K562 (cell line): ENCODE results near the gene CRY2. TPM values are rescaled to one million over a fixed set of nuclear protein-coding genes. Genes with fewer than 3 reads are reported as not detected.

ENCODE experiments used
- ATAC-seq: fragments of 200-7000 bp; cut with Tn5 transposase; 3 replicates; pipeline ENCODE4 v1.9.1; 2020; ENCODE audit warnings: moderate library complexity
- BruUV-seq: library from RNA; stranded (reverse); fragments of 400-500 nt; replicated peaks from 2 replicates; lab custom pipeline; 2021; lab: Mats Ljungman, UMichigan
- CTCF ChIA-PET: fragments of 300-600 bp; formaldehyde crosslinking; extraction: SDS; loops from one replicate; lab custom pipeline; 2021; ENCODE audit warnings: low intra/inter-chr PET ratio; lab: Yijun Ruan, JAX
- POLR2A ChIA-PET: fragments of 300-600, 350-650 bp; sonication (Branson Sonifier 250); formaldehyde crosslinking; extraction: SDS; loops from one replicate; lab custom pipeline; 2021; ENCODE audit warnings: antibody characterized with exemption, inconsistent platforms; lab: Yijun Ruan, JAX
- DNase-seq, 4 experiments: peaks; one replicate each; pipeline versions ENCODE4 v3.0.0 to v3.0.0-alpha.2; 2011 to 2018; ENCODE audit warnings: low spot score in 3 of 4, mixed read lengths in 3 of 4; ENCODE audit errors: extremely low read depth in 1 of 4
- FAIRE-seq: peaks from 2 replicates; lab custom pipeline; 2011; peaks lifted over from hg19 to GRCh38; lab: Jason Lieb, UNC
- H2AFZ ChIP-seq: 2 replicates; pipeline ENCODE4 v1.6.0; 2011; ENCODE audit warnings: low read depth, low read length, control low read depth, inconsistent platforms
- H3K27ac ChIP-seq: fragments of 200-600 bp; 3 replicates; pipeline ENCODE4 v1.8.0; 2011; ENCODE audit warnings: low read depth, mild to moderate bottlenecking, control low read depth, inconsistent platforms, low read length, moderate library complexity, mixed read lengths; ENCODE audit errors: extremely low read depth
- H3K27me3 ChIP-seq, 2 experiments: fragments of 300-600 bp in 1 of 2; 2 replicates in 1 of 2; 3 replicates in 1 of 2; pipeline versions ENCODE4 v1.6.0 to v1.8.0; 2011; ENCODE audit warnings: inconsistent platforms in 2 of 2, low read length in 2 of 2, mild to moderate bottlenecking in 1 of 2, mixed read lengths in 1 of 2, moderate library complexity in 1 of 2; ENCODE audit not compliant: control insufficient read depth in 2 of 2, insufficient read depth in 2 of 2
- H3K36me3 ChIP-seq: fragments of 300-600 bp; 3 replicates; pipeline ENCODE4 v1.8.0; 2011; ENCODE audit warnings: mild to moderate bottlenecking, low read length, inconsistent platforms; ENCODE audit not compliant: control insufficient read depth, insufficient read depth
- H3K4me1 ChIP-seq, 2 experiments: fragments of 200-600 bp in 1 of 2; replicated peaks in 1 of 2; 2 replicates in 1 of 2; 3 replicates in 1 of 2; pipeline versions ENCODE4 v1.5.1 to v1.8.0; 2011; ENCODE audit warnings: inconsistent platforms in 2 of 2, low read length in 2 of 2, mild to moderate bottlenecking in 1 of 2, mixed read lengths in 1 of 2, moderate library complexity in 1 of 2; ENCODE audit not compliant: control insufficient read depth in 2 of 2, insufficient read depth in 2 of 2
- H3K4me2 ChIP-seq: 2 replicates; pipeline ENCODE4 v1.6.1; 2011; ENCODE audit warnings: low read length, control low read depth, inconsistent platforms, mixed read lengths; ENCODE audit not compliant: insufficient read depth
- H3K4me3 ChIP-seq: fragments of 200-600 bp; sonication (generic), shearing (Covaris generic); 2 replicates; pipeline ENCODE4 v1.5.1; 2016; ENCODE audit warnings: control low read depth, inconsistent platforms
- H3K79me2 ChIP-seq: fragments of 200-600 bp; 3 replicates; pipeline ENCODE4 v1.8.0; 2011; ENCODE audit warnings: low read length, inconsistent platforms; ENCODE audit not compliant: control insufficient read depth, insufficient read depth
- H3K9ac ChIP-seq, 2 experiments: 2 replicates each; pipeline versions ENCODE4 v1.6.0 to v1.6.1; 2011; ENCODE audit warnings: low read depth in 2 of 2, low read length in 2 of 2, control low read depth in 1 of 2, inconsistent platforms in 1 of 2, mild to moderate bottlenecking in 1 of 2, mixed read lengths in 1 of 2; ENCODE audit not compliant: insufficient read depth in 1 of 2
- H3K9me1 ChIP-seq: one replicate; pipeline ENCODE4 v1.6.0; 2011; ENCODE audit warnings: inconsistent platforms, mild to moderate bottlenecking, low read length, moderate library complexity; ENCODE audit not compliant: control insufficient read depth, insufficient read depth
- H3K9me3 ChIP-seq: replicated peaks from 2 replicates; pipeline ENCODE4 v1.5.1; 2011; ENCODE audit warnings: low read depth, low read length, inconsistent platforms; ENCODE audit not compliant: control insufficient read depth, insufficient read depth
- H4K20me1 ChIP-seq: replicated peaks from 2 replicates; pipeline ENCODE4 v1.6.1; 2011; ENCODE audit warnings: low read length, inconsistent platforms, mixed read lengths; ENCODE audit not compliant: control insufficient read depth, insufficient read depth
- SMC3 ChIP-seq: conservative IDR thresholded peaks from 2 replicates; pipeline ENCODE4 v1.6.1; 2011; ENCODE audit warnings: low read depth, low read length, improper control_type of control experiment; ENCODE audit not compliant: insufficient read depth
- ZNF644 ChIP-seq: fragments of 200-800 bp; sonication (Bioruptor generic); IDR thresholded peaks from 2 replicates; pipeline ENCODE4 v1.6.1; 2016; ENCODE audit warnings: low read depth, missing genetic modification characterization, missing compliant biosample characterization
- WGBS: fragments of 100-300 bp; shearing (Covaris generic); methylation state at CpG from one replicate; pipeline ENCODE4 v1.1.6; 2016; ENCODE audit warnings: low coverage, mixed read lengths; ENCODE audit not compliant: insufficient coverage; ENCODE audit errors: missing lambda C conversion rate; 5-methylcytosine and 5-hydroxymethylcytosine counted together
- in situ Hi-C: fragments of 300-500 bp; cut with MboI; formaldehyde crosslinking; loops from 4 replicates; pipeline ENCODE4 v1.15.0; 2018; ENCODE audit warnings: inconsistent platforms, mixed read lengths
- intact Hi-C: fragments of 100-400 bp; cut with micrococcal nuclease; formaldehyde crosslinking; loops from 2 replicates; pipeline ENCODE4 v1.14.2; 2022
- polyA plus RNA-seq, 8 experiments: library from polyadenylated mRNA; depleted of rRNA in 4 of 8; stranded (reverse) in 5 of 8; unstranded in 3 of 8; fragments of >200 nt; fragmentation: Nextera tagmentation in 2 of 8; fragmentation: Illumina TruSeq in 1 of 8; extraction: Ambion mirVana in 2 of 8; extraction: Trizol in 1 of 8; gene quantifications; 2 replicates each; pipeline versions ENCODE4 v1.2.1 to v1.2.3, GENCODE V29; 2011 to 2014; ENCODE audit warnings: inconsistent platforms in 1 of 8, missing spikeins in 1 of 8
- total RNA-seq, 7 experiments: library from RNA; depleted of rRNA in 6 of 7; stranded (reverse); fragments of >200 nt in 6 of 7; fragmentation: Illumina TruSeq in 2 of 7; extraction: Trizol in 2 of 7; gene quantifications; 2 replicates each; pipeline versions ENCODE4 v1.2.1 to v1.2.3, GENCODE V29; 2011 to 2021; ENCODE audit warnings: low replicate concordance in 1 of 7

The CRY2 gene
- total and polyA plus RNA-seq, 9 of the 15 experiments (the other 6 are each of a cell fraction or from before 2014, with no cell fraction given): 2.3 to 23.9 (median 14.8) TPM

GRCh38 chr11:45932217-45932616, 84.9 kb downstream of the CRY2 start:
- 55% methylated on average over 8 of the region's 8 CpGs for WGBS
- peak overlapping the region in 1 of 2 experiments; percentile 66; a peak in 1 of 4 replicates for H3K9ac ChIP-seq
- no peaks in the 10 kb centered on the region for H3K9me3 ChIP-seq
- peaks cover 5 to 39% of the 10 kb centered on the region in 2 experiments; a peak in 3 of 5 replicates for H3K4me1 ChIP-seq
- H4K20me1 ChIP-seq: no peaks in the 10 kb centered on the region; the same call in 1 of the 2 replicates
- in situ Hi-C loops (no loop called here), intact Hi-C loops (no loop called here)
- no peaks in the 10 kb centered on the region for H3K27me3 ChIP-seq
- POLR2A ChIA-PET: interaction anchor here (1.1 to 1.5 kb wide), 2 partner anchors 9 to 35 kb away, joined by 3 to 5 read pairs; no protein-coding TSS in a partner anchor
- ATAC-seq (no peak), DNase-seq (no peak), FAIRE-seq (no peak)
- no peak for TF ChIP-seq ZNF644 (tag)
- TF ChIP-seq SMC3: no peak
- H3K4me2 ChIP-seq: no peak overlapping the region
- no peak overlapping the region for H3K4me3 ChIP-seq
- H2AFZ ChIP-seq: no peak overlapping the region
- BruUV-seq: no TSS peak
- H3K36me3 ChIP-seq: peaks cover 53% of the 10 kb centered on the region; the same call in 2 of the 3 replicates
- H3K79me2 ChIP-seq: no peaks in the 10 kb centered on the region
- CTCF ChIA-PET: no interaction called here
- no peak overlapping the region for H3K27ac ChIP-seq
- no peaks in the 10 kb centered on the region for H3K9me1 ChIP-seq

Other genes starting within 250 kb of the CRY2 start
- gene CHST1, start 181.9 kb upstream of the CRY2 start, total RNA-seq (2014; rRNA removed): not detected in 2 replicates
- gene CHST1, start 181.9 kb upstream of the CRY2 start, total RNA-seq (2014; rRNA removed; fragmentation: Illumina TruSeq; extraction: Trizol): not detected in 2 replicates
- gene CHST1, start 181.9 kb upstream of the CRY2 start, total RNA-seq (2015; rRNA removed; fragmentation: Illumina TruSeq; extraction: Trizol): 0.18 TPM in 1 of 2 replicates, not detected in the other
- 0.18 TPM in 1 of 2 replicates, not detected in the other for gene CHST1, start 181.9 kb upstream of the CRY2 start, total RNA-seq (2021)
- gene CHST1, start 181.9 kb upstream of the CRY2 start, polyA plus RNA-seq (2011; rRNA removed): 0.04 TPM in 1 of 2 replicates, not detected in the other
- gene CHST1, start 181.9 kb upstream of the CRY2 start, polyA plus RNA-seq (2014; fragmentation: Illumina TruSeq; extraction: Trizol): not detected in 2 replicates
- gene CHST1, start 181.9 kb upstream of the CRY2 start, polyA plus RNA-seq (2014; fragmentation: Nextera tagmentation; extraction: Ambion mirVana): under 1 TPM; 0.14 to 0.32 TPM
- 0.08 TPM in 1 of 2 replicates, not detected in the other for gene CHST1, start 181.9 kb upstream of the CRY2 start, polyA plus RNA-seq (2014; rRNA removed)
- gene SLC35C1, start 42.3 kb upstream of the CRY2 start, total RNA-seq (2014; rRNA removed): 3.6 and 5.4 TPM in 2 replicates
- gene SLC35C1, start 42.3 kb upstream of the CRY2 start, total RNA-seq (2014; rRNA removed; fragmentation: Illumina TruSeq; extraction: Trizol): 0.96 and 1.5 TPM in 2 replicates
- gene SLC35C1, start 42.3 kb upstream of the CRY2 start, total RNA-seq (2015; rRNA removed; fragmentation: Illumina TruSeq; extraction: Trizol): 2.4 and 3.0 TPM in 2 replicates
- 13.1 and 14.9 TPM in 2 replicates for gene SLC35C1, start 42.3 kb upstream of the CRY2 start, total RNA-seq (2021)
- gene SLC35C1, start 42.3 kb upstream of the CRY2 start, polyA plus RNA-seq (2011; rRNA removed): 1.3 and 2.6 TPM in 2 replicates
- 7.4 and 9.7 TPM in 2 replicates for gene SLC35C1, start 42.3 kb upstream of the CRY2 start, polyA plus RNA-seq (2014; fragmentation: Illumina TruSeq; extraction: Trizol)
- under 1 TPM; 0.65 to 0.98 TPM for gene SLC35C1, start 42.3 kb upstream of the CRY2 start, polyA plus RNA-seq (2014; fragmentation: Nextera tagmentation; extraction: Ambion mirVana)
- 4.2 and 4.4 TPM in 2 replicates for gene SLC35C1, start 42.3 kb upstream of the CRY2 start, polyA plus RNA-seq (2014; rRNA removed)
- gene MAPK8IP1, start 38.2 kb downstream of the CRY2 start, total RNA-seq (2014; rRNA removed): 5.4 and 8.0 TPM in 2 replicates
- gene MAPK8IP1, start 38.2 kb downstream of the CRY2 start, total RNA-seq (2014; rRNA removed; fragmentation: Illumina TruSeq; extraction: Trizol): 0.89 and 1.5 TPM in 2 replicates
- 2.1 and 2.3 TPM in 2 replicates for gene MAPK8IP1, start 38.2 kb downstream of the CRY2 start, total RNA-seq (2015; rRNA removed; fragmentation: Illumina TruSeq; extraction: Trizol)
- 6.6 and 6.9 TPM in 2 replicates for gene MAPK8IP1, start 38.2 kb downstream of the CRY2 start, total RNA-seq (2021)
- 2.5 and 3.9 TPM in 2 replicates for gene MAPK8IP1, start 38.2 kb downstream of the CRY2 start, polyA plus RNA-seq (2011; rRNA removed)
- gene MAPK8IP1, start 38.2 kb downstream of the CRY2 start, polyA plus RNA-seq (2014; fragmentation: Illumina TruSeq; extraction: Trizol): 2.9 and 4.0 TPM in 2 replicates
- under 1 TPM; 0.13 to 0.14 TPM for gene MAPK8IP1, start 38.2 kb downstream of the CRY2 start, polyA plus RNA-seq (2014; fragmentation: Nextera tagmentation; extraction: Ambion mirVana)
- gene MAPK8IP1, start 38.2 kb downstream of the CRY2 start, polyA plus RNA-seq (2014; rRNA removed): 4.3 and 4.9 TPM in 2 replicates
- 1.5 TPM in 1 of 2 replicates, not detected in the other for gene FREY1, start 59.8 kb downstream of the CRY2 start, total RNA-seq (2014; rRNA removed)
- gene FREY1, start 59.8 kb downstream of the CRY2 start, total RNA-seq (2014; rRNA removed; fragmentation: Illumina TruSeq; extraction: Trizol): not detected in 2 replicates
- 0.83 and 1.1 TPM in 2 replicates for gene FREY1, start 59.8 kb downstream of the CRY2 start, total RNA-seq (2015; rRNA removed; fragmentation: Illumina TruSeq; extraction: Trizol)
- 0.76 and 1.1 TPM in 2 replicates for gene FREY1, start 59.8 kb downstream of the CRY2 start, total RNA-seq (2021)
- gene FREY1, start 59.8 kb downstream of the CRY2 start, polyA plus RNA-seq (2011; rRNA removed): 0.28 TPM in 1 of 2 replicates, not detected in the other
- gene FREY1, start 59.8 kb downstream of the CRY2 start, polyA plus RNA-seq (2014; fragmentation: Illumina TruSeq; extraction: Trizol): 0.25 TPM in 1 of 2 replicates, not detected in the other
- not detected for gene FREY1, start 59.8 kb downstream of the CRY2 start, polyA plus RNA-seq (2014; fragmentation: Nextera tagmentation; extraction: Ambion mirVana)
- not detected in 2 replicates for gene FREY1, start 59.8 kb downstream of the CRY2 start, polyA plus RNA-seq (2014; rRNA removed)
- gene PEX16, start 70.4 kb downstream of the CRY2 start, total RNA-seq (2014; rRNA removed): 43.9 and 48.4 TPM in 2 replicates
- 6.0 and 8.9 TPM in 2 replicates for gene PEX16, start 70.4 kb downstream of the CRY2 start, total RNA-seq (2014; rRNA removed; fragmentation: Illumina TruSeq; extraction: Trizol)
- gene PEX16, start 70.4 kb downstream of the CRY2 start, total RNA-seq (2015; rRNA removed; fragmentation: Illumina TruSeq; extraction: Trizol): 16.2 and 22.5 TPM in 2 replicates
- 33.7 and 37.3 TPM in 2 replicates for gene PEX16, start 70.4 kb downstream of the CRY2 start, total RNA-seq (2021)
- 14.6 and 16.6 TPM in 2 replicates for gene PEX16, start 70.4 kb downstream of the CRY2 start, polyA plus RNA-seq (2011; rRNA removed)
- gene PEX16, start 70.4 kb downstream of the CRY2 start, polyA plus RNA-seq (2014; fragmentation: Illumina TruSeq; extraction: Trizol): 7.5 and 20.4 TPM in 2 replicates
- 1 to 10 TPM; 1.5 to 3.9 TPM for gene PEX16, start 70.4 kb downstream of the CRY2 start, polyA plus RNA-seq (2014; fragmentation: Nextera tagmentation; extraction: Ambion mirVana)
- 30.8 and 38.3 TPM in 2 replicates for gene PEX16, start 70.4 kb downstream of the CRY2 start, polyA plus RNA-seq (2014; rRNA removed)
- 6.6 and 8.7 TPM in 2 replicates for gene LARGE2, start 75.2 kb downstream of the CRY2 start, total RNA-seq (2014; rRNA removed)
- gene LARGE2, start 75.2 kb downstream of the CRY2 start, total RNA-seq (2014; rRNA removed; fragmentation: Illumina TruSeq; extraction: Trizol): 1.7 and 2.5 TPM in 2 replicates
- 2.6 and 2.7 TPM in 2 replicates for gene LARGE2, start 75.2 kb downstream of the CRY2 start, total RNA-seq (2015; rRNA removed; fragmentation: Illumina TruSeq; extraction: Trizol)
- gene LARGE2, start 75.2 kb downstream of the CRY2 start, total RNA-seq (2021): 12.6 and 14.1 TPM in 2 replicates
- 7.2 and 12.7 TPM in 2 replicates for gene LARGE2, start 75.2 kb downstream of the CRY2 start, polyA plus RNA-seq (2011; rRNA removed)
- gene LARGE2, start 75.2 kb downstream of the CRY2 start, polyA plus RNA-seq (2014; fragmentation: Illumina TruSeq; extraction: Trizol): 8.9 and 16.3 TPM in 2 replicates
- gene LARGE2, start 75.2 kb downstream of the CRY2 start, polyA plus RNA-seq (2014; fragmentation: Nextera tagmentation; extraction: Ambion mirVana): under 1 TPM; 0.56 to 0.80 TPM
- gene LARGE2, start 75.2 kb downstream of the CRY2 start, polyA plus RNA-seq (2014; rRNA removed): 12.4 and 15.8 TPM in 2 replicates